Measurements from ENCODE around the gene GSC2.
A peak's percentile ranks its signal among the peaks of the same experiment; 100 is the strongest.

GSC2 gene

DNA sequence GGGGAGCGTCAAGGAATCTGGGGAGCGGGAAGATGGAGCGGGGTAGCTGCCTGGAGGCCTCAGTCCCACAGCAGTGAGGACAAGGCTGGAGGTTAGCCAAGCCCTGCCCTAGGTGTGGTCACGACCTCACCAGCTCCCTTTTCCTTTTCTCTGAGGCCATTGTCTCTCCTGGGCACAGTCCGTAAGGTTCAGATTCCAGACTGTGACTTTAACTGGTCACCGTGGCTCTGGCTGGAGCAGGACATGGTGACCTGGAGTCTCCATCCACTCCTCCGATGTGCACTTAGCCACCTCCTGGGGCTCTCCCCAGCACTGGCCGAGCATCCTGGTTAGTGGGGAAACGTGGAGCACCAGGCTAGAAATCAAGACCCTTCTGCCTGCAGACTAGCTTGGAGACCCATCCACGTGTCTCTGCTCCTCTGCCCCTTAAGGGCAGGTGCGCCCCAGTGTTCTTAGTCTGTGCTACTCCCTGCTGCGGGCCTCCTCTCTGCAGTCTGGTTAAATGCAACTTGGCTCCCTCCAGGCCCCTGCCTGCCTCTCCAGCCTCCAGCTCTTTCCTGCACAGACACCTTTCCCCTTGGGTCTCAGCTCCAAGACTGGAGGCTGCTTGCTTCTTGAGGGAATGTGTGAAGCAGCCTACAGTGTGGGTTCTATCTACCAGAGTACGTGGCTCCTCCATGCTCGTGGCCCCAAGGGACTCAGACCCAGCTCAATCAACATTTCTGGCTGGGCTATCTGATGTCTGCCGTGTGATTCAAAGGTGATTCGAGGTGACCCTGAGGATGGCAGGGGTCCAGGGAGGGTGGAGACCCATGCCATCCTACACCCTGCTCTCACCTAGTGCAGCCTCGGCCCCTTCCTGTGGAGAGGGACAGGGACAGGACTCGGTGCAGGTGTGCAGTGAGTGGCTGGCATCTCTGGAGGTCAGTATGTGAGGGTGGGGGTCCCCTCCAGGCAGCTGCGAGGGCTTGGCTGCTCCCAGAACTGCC, 23.2 kb upstream of the GSC2 start:
- H3K4me3 ChIP-seq (ENCODE audit: low read depth, low read length): peak overlapping the region; percentile 98

GRCh38 chr22:19172213-19173046, 22.3 kb upstream of the GSC2 start:
- in situ Hi-C loops (cut with HindIII; ENCODE audit: low sequenced_read_pairs): no loop called here
- DNase-seq (ENCODE audit: low read depth): no peak
- TF ChIP-seq, protein P1, sequence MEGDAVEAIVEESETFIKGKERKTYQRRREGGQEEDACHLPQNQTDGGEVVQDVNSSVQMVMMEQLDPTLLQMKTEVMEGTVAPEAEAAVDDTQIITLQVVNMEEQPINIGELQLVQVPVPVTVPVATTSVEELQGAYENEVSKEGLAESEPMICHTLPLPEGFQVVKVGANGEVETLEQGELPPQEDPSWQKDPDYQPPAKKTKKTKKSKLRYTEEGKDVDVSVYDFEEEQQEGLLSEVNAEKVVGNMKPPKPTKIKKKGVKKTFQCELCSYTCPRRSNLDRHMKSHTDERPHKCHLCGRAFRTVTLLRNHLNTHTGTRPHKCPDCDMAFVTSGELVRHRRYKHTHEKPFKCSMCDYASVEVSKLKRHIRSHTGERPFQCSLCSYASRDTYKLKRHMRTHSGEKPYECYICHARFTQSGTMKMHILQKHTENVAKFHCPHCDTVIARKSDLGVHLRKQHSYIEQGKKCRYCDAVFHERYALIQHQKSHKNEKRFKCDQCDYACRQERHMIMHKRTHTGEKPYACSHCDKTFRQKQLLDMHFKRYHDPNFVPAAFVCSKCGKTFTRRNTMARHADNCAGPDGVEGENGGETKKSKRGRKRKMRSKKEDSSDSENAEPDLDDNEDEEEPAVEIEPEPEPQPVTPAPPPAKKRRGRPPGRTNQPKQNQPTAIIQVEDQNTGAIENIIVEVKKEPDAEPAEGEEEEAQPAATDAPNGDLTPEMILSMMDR (IDR thresholded peaks at IDR 0.05; ENCODE audit: low read depth, low read length, missing control alignments): no peak
- H3K4me3 ChIP-seq (ENCODE audit: low read depth, low read length): peak overlapping the region; percentile 98

More for the DNA sequence above, 23.2 kb upstream of the GSC2 start:
- in situ Hi-C loops (cut with HindIII; ENCODE audit: low sequenced_read_pairs): no loop called here
- no peak for DNase-seq (ENCODE audit: low read depth)
- TF ChIP-seq, protein P1 (IDR thresholded peaks at IDR 0.05; ENCODE audit: low read depth, low read length, missing control alignments): no peak

DNA sequence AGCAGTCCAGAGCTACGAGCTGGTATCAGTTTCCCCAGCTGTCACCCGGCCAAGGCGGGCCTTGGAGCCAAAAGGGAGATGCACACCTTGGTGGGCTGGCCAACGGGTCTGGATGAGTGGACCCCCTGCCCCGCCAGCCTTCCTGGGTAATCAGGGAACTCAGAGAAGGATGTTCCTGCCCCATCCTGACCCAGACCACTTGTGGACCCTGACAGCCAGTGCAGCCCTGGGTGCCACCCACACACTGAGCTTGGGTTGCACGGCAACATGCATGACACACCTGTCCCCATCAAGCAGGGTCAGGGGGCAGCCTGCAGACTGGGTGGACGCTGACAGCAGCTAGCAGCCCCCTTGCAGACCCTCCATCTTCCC, 19.8 kb upstream of the GSC2 start:
- in situ Hi-C loops (cut with HindIII; ENCODE audit: low sequenced_read_pairs): no loop called here
- TF ChIP-seq, protein P1 (IDR thresholded peaks at IDR 0.05; ENCODE audit: low read depth, low read length, missing control alignments): no peak
- no peak for DNase-seq (ENCODE audit: low read depth)
- no peak overlapping the region for H3K4me3 ChIP-seq (ENCODE audit: low read depth, low read length)

GRCh38 chr22:19169002-19169946, 19.2 kb upstream of the GSC2 start:
- no peak for DNase-seq (ENCODE audit: low read depth)
- peak overlapping the region; percentile 27 for H3K4me3 ChIP-seq (ENCODE audit: low read depth, low read length)
- TF ChIP-seq, protein P1 (IDR thresholded peaks at IDR 0.05; ENCODE audit: low read depth, low read length, missing control alignments): no peak
- in situ Hi-C loops (cut with HindIII; ENCODE audit: low sequenced_read_pairs): no loop called here

DNA sequence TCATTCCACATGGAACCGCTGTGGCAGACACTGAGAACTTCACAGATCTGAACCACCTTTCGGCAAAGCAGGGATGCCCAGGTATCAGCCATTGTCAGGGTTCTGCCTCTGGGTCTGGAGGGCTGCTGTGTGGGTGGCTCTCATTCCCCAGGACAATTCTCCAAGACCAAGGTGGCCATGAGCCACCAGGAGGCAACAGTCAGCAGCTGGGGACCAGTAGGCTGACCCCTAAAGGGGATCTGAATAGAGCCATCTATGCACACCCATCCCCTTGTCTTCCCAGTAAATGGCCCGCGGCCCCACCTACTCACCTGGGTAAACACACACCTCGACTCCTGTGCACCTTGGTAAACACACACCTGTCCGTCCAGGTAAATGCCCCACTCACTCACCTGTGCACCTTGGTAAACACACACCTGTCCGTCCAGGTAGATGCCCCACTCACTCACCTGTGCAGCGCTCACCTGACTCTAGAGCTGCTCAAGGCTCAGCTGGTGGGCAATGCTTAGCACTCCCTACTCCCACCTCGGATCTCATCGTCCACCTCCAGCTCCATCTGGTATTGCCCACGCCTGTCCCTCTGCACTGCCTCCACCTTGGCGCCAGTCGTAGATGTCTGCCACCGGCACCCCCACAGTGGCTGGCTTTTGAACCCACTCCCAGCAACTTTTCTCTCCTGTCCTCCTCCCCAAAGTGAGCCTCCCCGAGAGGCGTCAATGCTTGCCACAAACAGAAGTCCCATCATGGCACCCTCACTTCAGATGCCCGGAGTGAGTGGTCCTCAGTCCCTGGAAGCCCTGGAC, 18.2 kb upstream of the GSC2 start:
- no peak overlapping the region for H3K4me3 ChIP-seq (ENCODE audit: low read depth, low read length)
- no peak for DNase-seq (ENCODE audit: low read depth)
- TF ChIP-seq, protein P1 (IDR thresholded peaks at IDR 0.05; ENCODE audit: low read depth, low read length, missing control alignments): peak; percentile 14
- in situ Hi-C loops (cut with HindIII; ENCODE audit: low sequenced_read_pairs): no loop called here

Data from astrocyte of the cerebellum (primary cell).